Measurements from ENCODE around the gene ZNF184. TPM values are rescaled to one million over a fixed set of nuclear protein-coding genes. Genes with fewer than 3 reads are reported as not detected.
"Not testable (repeated sequence)": the region's sequence is repeated elsewhere in the genome, so short reads cannot be mapped to it uniquely, and the experiment has no call there.

ZNF184 gene
- total RNA-seq, 4 donors from 2014 or later = 3.9 to 6.0 (median 4.4) TPM

- H3K4me3 ChIP-seq = no peak overlapping the region
- ATAC-seq = no peak
- H3K27me3 ChIP-seq = no peaks in the 10 kb centered on the region
- in situ Hi-C loops (cut with MboI; ENCODE audit: low sequenced_read_pairs in 4 of 4) (no loop called here), intact Hi-C loops (cut with DNase I; ENCODE audit: low total_unique reads) (no loop called here)
- no peak for TF ChIP-seq POLR2A (IDR thresholded peaks at IDR 0.05)
- no peak overlapping the region for H3K27ac ChIP-seq
- H3K36me3 ChIP-seq = no peaks in the 10 kb centered on the region
- no peaks in the 10 kb centered on the region for H3K4me1 ChIP-seq
- no peaks in the 10 kb centered on the region for H3K9me3 ChIP-seq
- DNase-seq = no peak
These were observed 46.8 kb downstream of the ZNF184 start for GRCh38 chr6:27426045-27426620.

DNA sequence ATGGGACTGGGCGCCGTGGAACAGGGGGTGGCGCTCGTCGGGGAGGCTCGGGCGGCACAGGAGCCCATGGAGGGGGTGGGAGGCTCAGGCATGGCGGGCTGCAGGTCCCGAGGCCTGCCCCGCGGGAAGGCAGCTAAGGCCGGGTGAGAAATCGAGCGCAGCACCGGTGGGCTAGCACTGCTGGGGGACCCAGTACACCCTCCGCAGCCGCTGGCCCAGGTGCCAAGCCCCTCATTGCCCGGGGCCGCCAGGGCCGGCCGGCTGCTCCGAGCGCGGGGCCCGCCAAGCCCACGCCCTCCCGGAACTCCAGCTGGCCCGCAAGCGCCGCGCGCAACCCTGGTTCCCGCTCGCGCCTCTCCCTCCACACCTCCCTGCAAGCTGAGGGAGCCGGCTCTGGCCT lies 48.1 kb downstream of the ZNF184 start:
- H3K4me3 ChIP-seq; intact Hi-C loops (cut with DNase I; ENCODE audit: low total_unique reads); ATAC-seq; in situ Hi-C loops (cut with MboI; ENCODE audit: low sequenced_read_pairs in 4 of 4); H3K27me3 ChIP-seq; H3K36me3 ChIP-seq; H3K4me1 ChIP-seq; DNase-seq; H3K9me3 ChIP-seq; H3K27ac ChIP-seq: not testable (repeated sequence)

- DNase-seq (no peak), ATAC-seq (no peak)
- TF ChIP-seq, protein P1, sequence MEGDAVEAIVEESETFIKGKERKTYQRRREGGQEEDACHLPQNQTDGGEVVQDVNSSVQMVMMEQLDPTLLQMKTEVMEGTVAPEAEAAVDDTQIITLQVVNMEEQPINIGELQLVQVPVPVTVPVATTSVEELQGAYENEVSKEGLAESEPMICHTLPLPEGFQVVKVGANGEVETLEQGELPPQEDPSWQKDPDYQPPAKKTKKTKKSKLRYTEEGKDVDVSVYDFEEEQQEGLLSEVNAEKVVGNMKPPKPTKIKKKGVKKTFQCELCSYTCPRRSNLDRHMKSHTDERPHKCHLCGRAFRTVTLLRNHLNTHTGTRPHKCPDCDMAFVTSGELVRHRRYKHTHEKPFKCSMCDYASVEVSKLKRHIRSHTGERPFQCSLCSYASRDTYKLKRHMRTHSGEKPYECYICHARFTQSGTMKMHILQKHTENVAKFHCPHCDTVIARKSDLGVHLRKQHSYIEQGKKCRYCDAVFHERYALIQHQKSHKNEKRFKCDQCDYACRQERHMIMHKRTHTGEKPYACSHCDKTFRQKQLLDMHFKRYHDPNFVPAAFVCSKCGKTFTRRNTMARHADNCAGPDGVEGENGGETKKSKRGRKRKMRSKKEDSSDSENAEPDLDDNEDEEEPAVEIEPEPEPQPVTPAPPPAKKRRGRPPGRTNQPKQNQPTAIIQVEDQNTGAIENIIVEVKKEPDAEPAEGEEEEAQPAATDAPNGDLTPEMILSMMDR (IDR thresholded peaks at IDR 0.05 in 4 of 5, conservative IDR thresholded peaks at IDR 0.05 in 1 of 5) = no peak
- no peak for TF ChIP-seq POLR2A (IDR thresholded peaks at IDR 0.05)
- in situ Hi-C loops (cut with MboI; ENCODE audit: low sequenced_read_pairs in 4 of 4) (no loop called here), intact Hi-C loops (cut with DNase I; ENCODE audit: low total_unique reads) (no loop called here)
- no peak overlapping the region for H3K27ac ChIP-seq
- H3K27me3 ChIP-seq = no peaks in the 10 kb centered on the region
- no peaks in the 10 kb centered on the region for H3K4me1 ChIP-seq
- H3K4me3 ChIP-seq = no peak overlapping the region
- H3K9me3 ChIP-seq = no peaks in the 10 kb centered on the region
- H3K36me3 ChIP-seq = no peaks in the 10 kb centered on the region
These were observed 50.1 kb downstream of the ZNF184 start for GRCh38 chr6:27422651-27423332.

DNA sequence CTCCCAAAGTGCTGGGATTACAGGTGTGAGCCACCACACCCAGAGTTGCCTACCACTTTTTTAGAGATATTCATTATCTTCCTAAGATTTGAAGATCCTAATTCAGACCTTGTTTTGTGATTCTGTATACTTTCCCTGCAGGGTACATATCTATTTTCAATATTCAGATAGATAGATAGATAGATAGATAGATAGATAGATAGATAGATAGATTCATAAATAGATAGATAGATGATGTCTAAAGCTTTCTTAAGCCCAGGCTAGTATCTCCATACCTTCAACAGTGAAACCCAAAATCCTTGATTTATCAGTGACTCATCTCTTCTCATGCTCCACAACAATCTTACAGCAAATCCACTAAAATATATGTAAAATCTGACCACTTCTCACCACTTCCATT lies 53.5 kb downstream of the ZNF184 start:
- in situ Hi-C loops (cut with MboI; ENCODE audit: low sequenced_read_pairs in 4 of 4) = no loop called here

DNA sequence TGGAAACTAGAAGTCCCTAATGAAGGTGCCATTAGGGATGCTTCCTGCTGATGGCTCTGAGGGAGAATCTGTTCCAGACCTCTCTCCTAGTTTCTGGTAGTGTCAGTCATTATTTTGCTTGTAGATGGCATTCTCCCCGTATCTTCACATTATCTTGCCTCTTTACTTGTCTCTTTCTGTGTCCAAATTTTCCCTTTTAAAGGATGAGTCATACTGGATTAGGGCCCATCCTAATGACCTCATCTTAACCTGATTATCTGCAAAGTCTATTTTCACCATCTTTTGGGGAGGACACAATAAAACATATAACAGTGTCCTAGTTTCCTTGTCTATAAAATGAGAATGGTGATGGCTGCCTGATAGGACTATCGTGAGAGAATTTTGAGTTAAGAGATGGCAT lies 57.0 kb downstream of the ZNF184 start:
- intact Hi-C loops (cut with DNase I; ENCODE audit: low total_unique reads) = no loop called here
- H3K27me3 ChIP-seq = no peaks in the 10 kb centered on the region
- ATAC-seq = no peak
- H3K27ac ChIP-seq = no peak overlapping the region
- TF ChIP-seq, protein P1 (IDR thresholded peaks at IDR 0.05 in 4 of 5, conservative IDR thresholded peaks at IDR 0.05 in 1 of 5) = no peak
- TF ChIP-seq POLR2A (IDR thresholded peaks at IDR 0.05) = no peak
- no peak for DNase-seq
- in situ Hi-C loops (cut with MboI; ENCODE audit: low sequenced_read_pairs in 4 of 4) = no loop called here
- H3K4me1 ChIP-seq = no peaks in the 10 kb centered on the region
- H3K4me3 ChIP-seq = no peak overlapping the region
- no peaks in the 10 kb centered on the region for H3K9me3 ChIP-seq
- no peaks in the 10 kb centered on the region for H3K36me3 ChIP-seq

More for the DNA sequence above, 53.5 kb downstream of the ZNF184 start:
- no peak overlapping the region for H3K27ac ChIP-seq
- no peaks in the 10 kb centered on the region for H3K9me3 ChIP-seq
- H3K4me1 ChIP-seq = no peaks in the 10 kb centered on the region
- H3K27me3 ChIP-seq = no peaks in the 10 kb centered on the region
- H3K4me3 ChIP-seq = no peak overlapping the region
- TF ChIP-seq, protein P1 (IDR thresholded peaks at IDR 0.05 in 4 of 5, conservative IDR thresholded peaks at IDR 0.05 in 1 of 5) = no peak
- no peak for TF ChIP-seq POLR2A (IDR thresholded peaks at IDR 0.05)
- H3K36me3 ChIP-seq = no peaks in the 10 kb centered on the region
- DNase-seq (no peak), ATAC-seq (no peak)
- intact Hi-C loops (cut with DNase I; ENCODE audit: low total_unique reads) = no loop called here

Measured in gastrocnemius medialis (tissue), 4 donors.